Uterus (tissue), 4 donors: ENCODE data around the gene INAFM1. TPM values are rescaled to one million over a fixed set of nuclear protein-coding genes. Genes with fewer than 3 reads are reported as not detected.
A peak's percentile ranks its signal among the peaks of the same experiment; 100 is the strongest.

Source experiments
- DNase-seq, 2 donors: peaks; one replicate each; pipeline ENCODE4 v3.0.0-alpha.2; 2019 to 2020
- H3K27ac ChIP-seq, 2 donors: fragments of 200-600 bp; sonication (generic); 1 replicate in 1 of 2; 2 replicates in 1 of 2; pipeline ENCODE4 v1.5.1; 2016 to 2018
- H3K27me3 ChIP-seq, 2 donors: fragments of 200-600 bp; sonication (generic); one replicate each; pipeline ENCODE4 v1.5.1; 2018 to 2019; ENCODE audit warnings: control low read depth in 1 of 2
- H3K36me3 ChIP-seq, 2 donors: fragments of 200-600 bp; sonication (generic); one replicate each; pipeline ENCODE4 v1.5.1; 2019; ENCODE audit warnings: control low read depth in 1 of 2
- H3K4me1 ChIP-seq, 2 donors: fragments of 200-600 bp; sonication (generic); one replicate each; pipeline ENCODE4 v1.5.1; 2018 to 2019; ENCODE audit warnings: control low read depth in 1 of 2
- H3K4me3 ChIP-seq, 2 donors: fragments of 200-600 bp; sonication (generic); 1 replicate in 1 of 2; 2 replicates in 1 of 2; pipeline ENCODE4 v1.5.1; 2018 to 2019; ENCODE audit warnings: mild to moderate bottlenecking in 1 of 2
- H3K9me3 ChIP-seq, 2 donors: fragments of 200-600 bp; sonication (generic); one replicate each; pipeline ENCODE4 v1.5.1; 2019; ENCODE audit warnings: control low read depth in 1 of 2
- CTCF ChIP-seq, 4 experiments: fragments of 200-600 bp in 2 of 4; fragments of 450-650 bp in 2 of 4; sonication (generic) in 2 of 4; IDR thresholded peaks; one replicate each; pipeline ENCODE4 v1.5.1; 2016 to 2019; ENCODE audit warnings: antibody characterized with exemption in 4 of 4, mild to moderate bottlenecking in 2 of 4, moderate library complexity in 1 of 4
- POLR2A ChIP-seq, 2 donors: fragments of 450-650 bp; IDR thresholded peaks; one replicate each; pipeline ENCODE4 v1.6.1; 2016; ENCODE audit warnings: antibody characterized with exemption in 2 of 2, mild to moderate bottlenecking in 1 of 2, moderate library complexity in 1 of 2
- intact Hi-C: fragments of 100-400 bp; cut with DNase I; formaldehyde crosslinking; loops from one replicate; pipeline ENCODE4 v1.15.1; 2023; ENCODE audit warnings: low total_unique reads
- total RNA-seq, 4 donors: library from RNA; depleted of rRNA in 3 of 4; stranded (reverse); fragments of >200 nt in 3 of 4; gene quantifications; one replicate each; pipeline versions ENCODE4 v1.1.0 to v1.2.4, GENCODE V29; 2014 to 2023
- donor health status: DM: yes; HTN: yes; CAD: no.

INAFM1 gene
- total RNA-seq, 4 donors from 2014 or later: 2.8 to 39.5 (median 13.5) TPM

GRCh38 chr19:47228168-47228936 lies 46.3 kb upstream of the INAFM1 start:
- peak in 1 of 4 experiments; percentile 1 for TF ChIP-seq CTCF (IDR thresholded peaks at IDR 0.05)
- no peak for TF ChIP-seq POLR2A (IDR thresholded peaks at IDR 0.05)
- no peaks in the 10 kb centered on the region for H3K36me3 ChIP-seq
- peak overlapping the region; percentile 24 to 100 for H3K4me3 ChIP-seq
- DNase-seq: peak; percentile 61 to 65
- no peaks in the 10 kb centered on the region for H3K27me3 ChIP-seq
- peaks cover 0 to 5% of the 10 kb centered on the region in 2 donors for H3K4me1 ChIP-seq
- intact Hi-C loops: no loop called here
- H3K27ac ChIP-seq: peak overlapping the region; percentile 98 to 99
- no peaks in the 10 kb centered on the region for H3K9me3 ChIP-seq

GRCh38 chr19:47228937-47229675 lies 45.6 kb upstream of the INAFM1 start:
- TF ChIP-seq POLR2A (IDR thresholded peaks at IDR 0.05) (peak in 1 of 2 donors; percentile 11), CTCF (IDR thresholded peaks at IDR 0.05) (no peak)
- H3K4me3 ChIP-seq: peak overlapping the region in 1 of 2 donors; percentile 100
- H3K27me3 ChIP-seq: no peaks in the 10 kb centered on the region
- intact Hi-C loops: no loop called here
- DNase-seq: peak in 1 of 2 donors; percentile 40
- H3K9me3 ChIP-seq: no peaks in the 10 kb centered on the region
- no peaks in the 10 kb centered on the region for H3K36me3 ChIP-seq
- H3K4me1 ChIP-seq: peaks cover 0 to 5% of the 10 kb centered on the region in 2 donors
- H3K27ac ChIP-seq: peak overlapping the region; percentile 98 to 99

- Histone ChIP-seq H3K4me3 (peak overlapping the region; percentile 55 to 100), H3K9me3 (no peaks in the 10 kb centered on the region), H3K27me3 (no peaks in the 10 kb centered on the region), H3K4me1 (peaks cover 0 to 5% of the 10 kb centered on the region in 2 donors), H3K27ac (peak overlapping the region; percentile 98 to 99), H3K36me3 (no peaks in the 10 kb centered on the region)
- no peak for DNase-seq
- intact Hi-C loops: no loop called here
- TF ChIP-seq CTCF (IDR thresholded peaks at IDR 0.05) (no peak), POLR2A (IDR thresholded peaks at IDR 0.05) (no peak)
Measured at GRCh38 chr19:47229676-47230053, 45.0 kb upstream of the INAFM1 start.

GRCh38 chr19:47230054-47230920 lies 44.4 kb upstream of the INAFM1 start:
- TF ChIP-seq CTCF (IDR thresholded peaks at IDR 0.05) (peak; percentile 66 to 98 (median 80)), POLR2A (IDR thresholded peaks at IDR 0.05) (no peak)
- intact Hi-C loops: no loop called here
- Histone ChIP-seq H3K27ac (peak overlapping the region; percentile 98 to 99), H3K36me3 (no peaks in the 10 kb centered on the region), H3K9me3 (no peaks in the 10 kb centered on the region), H3K27me3 (no peaks in the 10 kb centered on the region), H3K4me1 (peaks cover 0 to 5% of the 10 kb centered on the region in 2 donors), H3K4me3 (peak overlapping the region; percentile 55 to 100)
- DNase-seq: peak; percentile 71 to 76
